Parathyroid adenoma (tissue), 2 donors: ENCODE data around the gene RFPL3.

Experiments
- H2AFZ ChIP-seq: fragments of 300-600 bp; sonication (generic); one replicate; pipeline ENCODE4 v1.7.0; 2017; ENCODE audit warnings: antibody characterized with exemption, mild to moderate bottlenecking
- H3K27ac ChIP-seq: fragments of 300-600 bp; sonication (generic); one replicate; pipeline ENCODE4 v1.7.0; 2017
- H3K27me3 ChIP-seq: fragments of 300-600 bp; sonication (generic); one replicate; pipeline ENCODE4 v1.7.0; 2017; ENCODE audit warnings: low read length; ENCODE audit not compliant: control insufficient read depth, insufficient read depth
- H3K36me3 ChIP-seq: fragments of 300-600 bp; sonication (generic); one replicate; pipeline ENCODE4 v1.7.0; 2017; ENCODE audit warnings: low read length; ENCODE audit not compliant: control insufficient read depth, insufficient read depth
- H3K4me1 ChIP-seq: fragments of 300-600 bp; sonication (generic); one replicate; pipeline ENCODE4 v1.7.0; 2017; ENCODE audit warnings: control low read depth
- H3K4me2 ChIP-seq: fragments of 300-600 bp; sonication (generic); one replicate; pipeline ENCODE4 v1.7.0; 2017; ENCODE audit warnings: low read length
- H3K4me3 ChIP-seq: fragments of 300-600 bp; sonication (generic); one replicate; pipeline ENCODE4 v1.7.0; 2017; ENCODE audit warnings: low read depth, low read length
- H3K79me2 ChIP-seq: fragments of 300-600 bp; sonication (generic); one replicate; pipeline ENCODE4 v1.7.0; 2017; ENCODE audit warnings: control low read depth
- H3K9ac ChIP-seq: fragments of 300-600 bp; sonication (generic); one replicate; pipeline ENCODE4 v1.7.0; 2017; ENCODE audit warnings: mild to moderate bottlenecking
- H3K9me3 ChIP-seq: fragments of 300-600 bp; sonication (generic); one replicate; pipeline ENCODE4 v1.7.0; 2017; ENCODE audit warnings: low read length; ENCODE audit not compliant: control insufficient read depth
- TF ChIP-seq, protein P1 (sequence below): fragments of 300-600 bp; sonication (generic); IDR thresholded peaks from one replicate; pipeline ENCODE4 v1.7.0; 2017; ENCODE audit warnings: antibody characterized with exemption, mild to moderate bottlenecking
- donor health status: primary hyperparathyroidism.

Gene RFPL3

DNA sequence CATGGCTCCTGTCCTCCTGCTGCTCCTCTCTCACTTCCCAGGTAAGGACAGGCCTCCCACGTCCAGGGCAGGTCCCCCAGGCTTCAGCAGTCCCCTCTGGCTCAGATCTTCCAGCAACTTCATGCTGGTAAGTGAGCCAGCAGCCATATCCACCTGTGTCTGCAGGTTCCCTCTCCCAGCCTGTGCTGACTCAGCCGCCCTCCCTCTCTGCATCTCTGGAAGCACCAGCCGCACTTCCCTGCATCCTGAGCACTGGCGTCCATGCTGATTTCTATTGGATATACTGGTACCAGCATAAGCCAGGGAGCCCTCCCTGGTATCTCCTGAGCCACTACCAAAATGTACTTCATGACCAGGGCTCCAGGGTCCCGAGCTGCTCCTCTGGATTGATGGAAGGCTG lies 19.0 kb downstream of the RFPL3 start:
- Histone ChIP-seq H3K4me2 (no peak overlapping the region), H3K27ac (no peak overlapping the region), H2AFZ (no peak overlapping the region), H3K9ac (no peak overlapping the region), H3K27me3 (no peaks in the 10 kb centered on the region), H3K36me3 (no peaks in the 10 kb centered on the region), H3K4me3 (no peak overlapping the region), H3K4me1 (no peaks in the 10 kb centered on the region), H3K79me2 (no peaks in the 10 kb centered on the region), H3K9me3 (no peaks in the 10 kb centered on the region)
- TF ChIP-seq, protein P1, sequence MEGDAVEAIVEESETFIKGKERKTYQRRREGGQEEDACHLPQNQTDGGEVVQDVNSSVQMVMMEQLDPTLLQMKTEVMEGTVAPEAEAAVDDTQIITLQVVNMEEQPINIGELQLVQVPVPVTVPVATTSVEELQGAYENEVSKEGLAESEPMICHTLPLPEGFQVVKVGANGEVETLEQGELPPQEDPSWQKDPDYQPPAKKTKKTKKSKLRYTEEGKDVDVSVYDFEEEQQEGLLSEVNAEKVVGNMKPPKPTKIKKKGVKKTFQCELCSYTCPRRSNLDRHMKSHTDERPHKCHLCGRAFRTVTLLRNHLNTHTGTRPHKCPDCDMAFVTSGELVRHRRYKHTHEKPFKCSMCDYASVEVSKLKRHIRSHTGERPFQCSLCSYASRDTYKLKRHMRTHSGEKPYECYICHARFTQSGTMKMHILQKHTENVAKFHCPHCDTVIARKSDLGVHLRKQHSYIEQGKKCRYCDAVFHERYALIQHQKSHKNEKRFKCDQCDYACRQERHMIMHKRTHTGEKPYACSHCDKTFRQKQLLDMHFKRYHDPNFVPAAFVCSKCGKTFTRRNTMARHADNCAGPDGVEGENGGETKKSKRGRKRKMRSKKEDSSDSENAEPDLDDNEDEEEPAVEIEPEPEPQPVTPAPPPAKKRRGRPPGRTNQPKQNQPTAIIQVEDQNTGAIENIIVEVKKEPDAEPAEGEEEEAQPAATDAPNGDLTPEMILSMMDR, result no peak

DNA sequence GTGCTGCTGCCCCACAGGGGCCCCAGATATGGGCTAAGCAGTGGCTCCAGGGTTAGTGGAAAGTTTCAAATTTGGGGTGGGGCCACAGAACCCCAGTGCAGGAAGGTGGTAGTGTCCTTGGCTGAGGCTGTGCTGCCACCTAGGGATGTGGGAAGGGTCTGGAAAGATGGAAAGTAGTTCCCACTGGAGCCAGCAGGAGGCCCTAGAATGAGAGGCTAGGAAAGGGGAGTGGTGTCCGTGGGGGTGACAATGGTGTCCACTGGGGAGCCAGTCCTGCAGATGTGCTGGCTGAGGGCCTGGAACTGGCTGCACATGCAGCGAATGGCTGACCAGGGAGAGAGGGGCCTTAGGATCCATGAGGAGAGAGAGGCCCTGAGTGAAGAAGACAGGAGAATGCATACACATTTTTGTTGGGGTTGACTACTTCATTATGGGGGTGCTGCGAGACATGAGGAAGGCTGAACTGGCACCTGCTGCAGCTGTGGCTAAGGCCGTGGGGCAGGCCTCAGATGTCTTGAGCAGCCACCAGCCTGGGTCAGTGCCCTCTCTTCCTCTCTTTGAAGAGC lies 21.1 kb downstream of the RFPL3 start:
- H3K36me3 ChIP-seq, result no peaks in the 10 kb centered on the region
- no peaks in the 10 kb centered on the region for H3K9me3 ChIP-seq
- no peak overlapping the region for H3K27ac ChIP-seq
- H2AFZ ChIP-seq, result no peak overlapping the region
- no peaks in the 10 kb centered on the region for H3K4me1 ChIP-seq
- TF ChIP-seq, protein P1, result no peak
- no peak overlapping the region for H3K4me2 ChIP-seq
- H3K9ac ChIP-seq, result no peak overlapping the region
- no peaks in the 10 kb centered on the region for H3K79me2 ChIP-seq
- H3K4me3 ChIP-seq, result no peak overlapping the region
- no peaks in the 10 kb centered on the region for H3K27me3 ChIP-seq

DNA sequence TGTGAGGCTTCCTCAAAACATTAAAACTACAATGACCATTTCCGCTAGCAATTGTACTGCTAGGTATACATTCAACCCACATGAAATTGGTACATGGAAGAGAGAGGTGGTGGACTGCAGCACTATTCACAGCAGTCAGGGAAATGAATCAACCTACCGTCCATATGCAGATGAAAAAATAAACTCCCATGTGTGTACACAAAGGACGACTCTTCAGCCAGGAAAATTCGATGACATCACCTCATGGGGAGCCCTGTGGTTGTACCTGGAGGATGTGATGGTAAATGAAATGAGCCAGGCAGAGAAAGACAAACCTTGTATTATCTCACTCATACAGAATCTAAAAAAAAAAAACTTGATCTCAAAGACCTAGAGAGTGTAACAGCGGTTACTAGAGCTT lies 23.3 kb downstream of the RFPL3 start:
- no peak overlapping the region for H3K27ac ChIP-seq
- no peaks in the 10 kb centered on the region for H3K36me3 ChIP-seq
- H3K4me1 ChIP-seq, result no peaks in the 10 kb centered on the region
- TF ChIP-seq, protein P1, result no peak
- no peaks in the 10 kb centered on the region for H3K79me2 ChIP-seq
- no peak overlapping the region for H3K4me3 ChIP-seq
- H3K27me3 ChIP-seq, result no peaks in the 10 kb centered on the region
- H2AFZ ChIP-seq, result no peak overlapping the region
- H3K9ac ChIP-seq, result no peak overlapping the region
- no peak overlapping the region for H3K4me2 ChIP-seq
- no peaks in the 10 kb centered on the region for H3K9me3 ChIP-seq

DNA sequence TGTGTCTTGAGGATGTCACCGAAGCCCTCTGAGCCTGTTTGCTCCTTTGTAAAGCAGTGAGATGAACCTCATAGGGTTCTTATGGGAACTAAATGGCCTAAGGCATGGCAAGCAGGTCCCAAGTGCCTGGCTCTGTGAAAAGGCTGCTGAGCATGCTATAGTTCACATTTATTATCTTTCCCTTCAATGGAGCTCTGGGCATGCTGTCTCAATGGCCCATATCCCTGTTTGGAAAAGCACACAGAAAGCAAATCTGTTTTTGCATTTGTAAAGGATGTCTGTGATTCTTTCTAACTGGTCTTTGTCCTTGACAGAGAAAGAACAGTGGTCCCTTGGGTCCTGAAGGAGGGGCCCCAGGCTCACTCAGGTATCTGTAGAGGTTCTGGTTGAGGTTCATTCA lies 28.0 kb downstream of the RFPL3 start:
- Histone ChIP-seq H3K4me2 (no peak overlapping the region), H3K4me3 (no peak overlapping the region), H2AFZ (no peak overlapping the region), H3K36me3 (no peaks in the 10 kb centered on the region), H3K27me3 (no peaks in the 10 kb centered on the region), H3K27ac (no peak overlapping the region), H3K9ac (no peak overlapping the region), H3K79me2 (no peaks in the 10 kb centered on the region), H3K4me1 (no peaks in the 10 kb centered on the region), H3K9me3 (no peaks in the 10 kb centered on the region)
- TF ChIP-seq, protein P1, result no peak

DNA sequence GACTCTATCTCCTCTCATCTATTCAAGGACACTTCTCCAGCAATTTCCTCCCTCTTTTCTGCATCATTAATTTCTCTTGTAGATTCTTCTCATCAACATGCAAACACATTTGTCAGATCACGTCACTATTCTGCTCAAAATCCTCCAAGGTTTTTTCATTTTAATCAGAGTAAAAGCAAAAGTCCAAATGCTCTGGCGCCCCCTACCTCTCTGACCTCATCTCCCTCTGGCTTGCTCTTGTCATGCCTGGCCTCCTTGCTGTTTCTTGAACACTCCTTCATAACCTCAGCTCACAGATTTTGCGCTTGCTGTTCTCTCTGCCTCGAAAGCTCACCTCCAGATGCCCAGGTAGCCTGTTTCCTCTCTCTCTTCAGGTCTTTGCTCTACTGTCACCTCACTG lies 32.0 kb downstream of the RFPL3 start:
- Histone ChIP-seq H3K4me3 (no peak overlapping the region), H3K27ac (no peak overlapping the region), H3K27me3 (no peaks in the 10 kb centered on the region), H3K79me2 (no peaks in the 10 kb centered on the region), H3K9me3 (no peaks in the 10 kb centered on the region), H3K4me1 (no peaks in the 10 kb centered on the region), H3K4me2 (no peak overlapping the region), H2AFZ (no peak overlapping the region), H3K9ac (no peak overlapping the region), H3K36me3 (no peaks in the 10 kb centered on the region)
- TF ChIP-seq, protein P1, result no peak
